KMS-11 (cell line): ENCODE data around the gene ATP13A3.
"Not testable (repeated sequence)": the region's sequence is repeated elsewhere in the genome, so short reads cannot be mapped to it uniquely, and the experiment has no call there.

Experiments used
- H2AFZ ChIP-seq: fragments of 200-600 bp; sonication (generic); 2 replicates; pipeline ENCODE4 v1.6.1; 2016; ENCODE audit warnings: antibody characterized with exemption, mixed run types, low read depth
- H3K27ac ChIP-seq: fragments of 200-600 bp; sonication (generic); 2 replicates; pipeline ENCODE4 v1.6.1; 2016; ENCODE audit warnings: mild to moderate bottlenecking, mixed run types
- H3K27me3 ChIP-seq: fragments of 200-600 bp; sonication (generic); 2 replicates; pipeline ENCODE4 v1.6.1; 2017; ENCODE audit warnings: mild to moderate bottlenecking, low read depth, mixed run types, moderate library complexity; ENCODE audit not compliant: insufficient read depth
- H3K36me3 ChIP-seq: fragments of 200-600 bp; sonication (generic); 2 replicates; pipeline ENCODE4 v1.6.1; 2017; ENCODE audit warnings: mild to moderate bottlenecking, mixed run types; ENCODE audit not compliant: insufficient read depth
- H3K4me1 ChIP-seq: fragments of 200-600 bp; sonication (generic); 2 replicates; pipeline ENCODE4 v1.6.1; 2016; ENCODE audit warnings: mild to moderate bottlenecking, low read depth, mixed run types; ENCODE audit not compliant: poor library complexity, severe bottlenecking
- H3K4me2 ChIP-seq: fragments of 200-600 bp; sonication (generic); 2 replicates; pipeline ENCODE4 v1.7.0; 2016; ENCODE audit warnings: mild to moderate bottlenecking, mixed run types
- H3K4me3 ChIP-seq: fragments of 200-600 bp; sonication (generic); IDR thresholded peaks from 2 replicates; pipeline ENCODE4 v1.6.1; 2017; ENCODE audit warnings: low read depth, low read length, mixed read lengths; ENCODE audit not compliant: insufficient read depth
- H3K79me2 ChIP-seq: fragments of 200-600 bp; sonication (generic); 2 replicates; pipeline ENCODE4 v1.6.1; 2016; ENCODE audit warnings: low read depth, mixed run types; ENCODE audit not compliant: insufficient read depth
- H3K9ac ChIP-seq: fragments of 200-600 bp; sonication (generic); 2 replicates; pipeline ENCODE4 v1.6.1; 2016; ENCODE audit warnings: mild to moderate bottlenecking, mixed run types
- H4K20me1 ChIP-seq: fragments of 200-600 bp; sonication (generic); 2 replicates; pipeline ENCODE4 v1.6.1; 2016; ENCODE audit warnings: mild to moderate bottlenecking, mixed run types; ENCODE audit not compliant: insufficient read depth
- CTCF ChIP-seq: fragments of 200-600 bp; sonication (generic); conservative IDR thresholded peaks from 2 replicates; pipeline ENCODE4 v1.6.1; 2017; ENCODE audit warnings: low read depth, mild to moderate bottlenecking, antibody characterized with exemption, low read length, moderate library complexity, mixed read lengths

ATP13A3 gene

GRCh38 chr3:194486540-194487288 is at the start of gene ATP13A3:
ATP13A3 (minus strand) TSS chr3:194487002; CDS start chr3:194462190, 24,812 bp downstream.
- Histone ChIP-seq H3K27ac (peak within 1 kb of the TSS; percentile 53), H3K27me3 (no peaks in the 10 kb centered on the region), H3K4me1 (peaks cover 26% of the 10 kb centered on the region), H4K20me1 (no peaks in the 10 kb centered on the region), H3K9ac (peak within 1 kb of the TSS; percentile 72), H3K79me2 (peaks cover 43% of the 10 kb centered on the region), H2AFZ (peak within 1 kb of the TSS; percentile 93), H3K36me3 (no peaks in the 10 kb centered on the region; the same call in 1 of the 2 replicates), H3K4me3 (peak within 1 kb of the TSS; percentile 96), H3K4me2 (peak within 1 kb of the TSS; percentile 90)
- no peak for TF ChIP-seq CTCF

- H3K4me2 ChIP-seq, H3K4me1 ChIP-seq, H2AFZ ChIP-seq, H3K36me3 ChIP-seq, H3K79me2 ChIP-seq, H3K27ac ChIP-seq, H3K9ac ChIP-seq, H3K4me3 ChIP-seq, H4K20me1 ChIP-seq, H3K27me3 ChIP-seq: not testable (repeated sequence)
Observed at GRCh38 chr3:194535199-194535598, 48.4 kb upstream of the ATP13A3 start.

GRCh38 chr3:194534243-194534642 is 47.4 kb upstream of the ATP13A3 start:
- Histone ChIP-seq H4K20me1 (no peaks in the 10 kb centered on the region), H3K4me1 (no peaks in the 10 kb centered on the region), H3K4me2 (no peak overlapping the region), H3K79me2 (no peaks in the 10 kb centered on the region), H3K27ac (no peak overlapping the region), H2AFZ (no peak overlapping the region), H3K27me3 (no peaks in the 10 kb centered on the region), H3K9ac (no peak overlapping the region), H3K36me3 (no peaks in the 10 kb centered on the region), H3K4me3 (no peak overlapping the region)
- TF ChIP-seq CTCF = no peak

- no peaks in the 10 kb centered on the region for H4K20me1 ChIP-seq
- no peak overlapping the region for H3K9ac ChIP-seq
Observed at GRCh38 chr3:194532591-194532990, 45.8 kb upstream of the ATP13A3 start.

More at GRCh38 chr3:194532591-194532990, 45.8 kb upstream of the ATP13A3 start:
- Histone ChIP-seq H2AFZ (no peak overlapping the region), H3K79me2 (no peaks in the 10 kb centered on the region), H3K36me3 (no peaks in the 10 kb centered on the region), H3K4me1 (no peaks in the 10 kb centered on the region), H3K27ac (no peak overlapping the region), H3K4me3 (no peak overlapping the region), H3K4me2 (no peak overlapping the region), H3K27me3 (no peaks in the 10 kb centered on the region)
- no peak for TF ChIP-seq CTCF
